OCI-LY3 (cell line): ENCODE measurements around the gene YBX2.
"Not testable (repeated sequence)": the region's sequence is repeated elsewhere in the genome, so short reads cannot be mapped to it uniquely, and the experiment has no call there.

Experiments used
- EZH2phosphoT487 ChIP-seq: fragments of 200-600 bp; shearing (Covaris generic); IDR thresholded peaks from 2 replicates; pipeline ENCODE4 v1.6.1; 2018; ENCODE audit warnings: antibody characterized with exemption, mixed run types, low read depth
- TF ChIP-seq, protein P1 (sequence below): fragments of 200-600, 300-600 bp; sonication (generic); IDR thresholded peaks from 2 replicates; pipeline ENCODE4 v1.5.1; 2014; ENCODE audit warnings: antibody characterized with exemption, low read length, low read depth

- TF ChIP-seq, protein P1, sequence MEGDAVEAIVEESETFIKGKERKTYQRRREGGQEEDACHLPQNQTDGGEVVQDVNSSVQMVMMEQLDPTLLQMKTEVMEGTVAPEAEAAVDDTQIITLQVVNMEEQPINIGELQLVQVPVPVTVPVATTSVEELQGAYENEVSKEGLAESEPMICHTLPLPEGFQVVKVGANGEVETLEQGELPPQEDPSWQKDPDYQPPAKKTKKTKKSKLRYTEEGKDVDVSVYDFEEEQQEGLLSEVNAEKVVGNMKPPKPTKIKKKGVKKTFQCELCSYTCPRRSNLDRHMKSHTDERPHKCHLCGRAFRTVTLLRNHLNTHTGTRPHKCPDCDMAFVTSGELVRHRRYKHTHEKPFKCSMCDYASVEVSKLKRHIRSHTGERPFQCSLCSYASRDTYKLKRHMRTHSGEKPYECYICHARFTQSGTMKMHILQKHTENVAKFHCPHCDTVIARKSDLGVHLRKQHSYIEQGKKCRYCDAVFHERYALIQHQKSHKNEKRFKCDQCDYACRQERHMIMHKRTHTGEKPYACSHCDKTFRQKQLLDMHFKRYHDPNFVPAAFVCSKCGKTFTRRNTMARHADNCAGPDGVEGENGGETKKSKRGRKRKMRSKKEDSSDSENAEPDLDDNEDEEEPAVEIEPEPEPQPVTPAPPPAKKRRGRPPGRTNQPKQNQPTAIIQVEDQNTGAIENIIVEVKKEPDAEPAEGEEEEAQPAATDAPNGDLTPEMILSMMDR: not testable (repeated sequence)
- not testable (repeated sequence) for TF ChIP-seq EZH2phosphoT487
These were observed 38.2 kb upstream of the YBX2 start for GRCh38 chr17:7332600-7333069.
